Retinal pigment epithelial cell (primary cell): ENCODE results near the gene ALDH3B2.
"Not testable (repeated sequence)": the region's sequence is repeated elsewhere in the genome, so short reads cannot be mapped to it uniquely, and the experiment has no call there.

Source experiments
- DNase-seq: peaks from one replicate; pipeline ENCODE4 v3.0.0-alpha.2; 2010; ENCODE audit warnings: low read depth
- H3K4me3 ChIP-seq: 2 replicates; pipeline ENCODE4 v1.5.1; 2011; ENCODE audit warnings: mild to moderate bottlenecking, low read length, control low read depth, moderate library complexity
- CTCF ChIP-seq: conservative IDR thresholded peaks from 2 replicates; pipeline ENCODE4 v1.5.1; 2011; ENCODE audit warnings: low read depth, low read length, control low read depth, inconsistent platforms

Gene ALDH3B2

GRCh38 chr11:67694875-67695555 lies 20.6 kb upstream of the ALDH3B2 start:
- no peak for DNase-seq
- TF ChIP-seq CTCF = no peak
- H3K4me3 ChIP-seq = no peak overlapping the region

GRCh38 chr11:67691149-67691548 lies 16.7 kb upstream of the ALDH3B2 start:
- no peak overlapping the region for H3K4me3 ChIP-seq
- TF ChIP-seq CTCF = peak; percentile 28
- DNase-seq = no peak

GRCh38 chr11:67689178-67689577 lies 14.8 kb upstream of the ALDH3B2 start:
- no peak for TF ChIP-seq CTCF
- no peak for DNase-seq
- H3K4me3 ChIP-seq = no peak overlapping the region

GRCh38 chr11:67687986-67688385 lies 13.6 kb upstream of the ALDH3B2 start:
- TF ChIP-seq CTCF = no peak

GRCh38 chr11:67685641-67686332 lies 11.4 kb upstream of the ALDH3B2 start:
- DNase-seq, H3K4me3 ChIP-seq: not testable (repeated sequence)

More at GRCh38 chr11:67687986-67688385, 13.6 kb upstream of the ALDH3B2 start:
- H3K4me3 ChIP-seq = no peak overlapping the region
- DNase-seq = no peak

- H3K4me3 ChIP-seq, DNase-seq: not testable (repeated sequence)
Measured at GRCh38 chr11:67682126-67683034, 8.0 kb upstream of the ALDH3B2 start.

GRCh38 chr11:67680696-67681470 lies 6.5 kb upstream of the ALDH3B2 start:
- DNase-seq = no peak
- no peak overlapping the region for H3K4me3 ChIP-seq
- no peak for TF ChIP-seq CTCF
